ENCODE measurements around the gene ZNF333. TPM values are rescaled to one million over a fixed set of nuclear protein-coding genes. Genes with fewer than 3 reads are reported as not detected.

The ZNF333 gene
- total and polyA plus RNA-seq, 2 of the 4 experiments (the other 2 are of a cell fraction) = 9.8 to 15.1 TPM

DNA sequence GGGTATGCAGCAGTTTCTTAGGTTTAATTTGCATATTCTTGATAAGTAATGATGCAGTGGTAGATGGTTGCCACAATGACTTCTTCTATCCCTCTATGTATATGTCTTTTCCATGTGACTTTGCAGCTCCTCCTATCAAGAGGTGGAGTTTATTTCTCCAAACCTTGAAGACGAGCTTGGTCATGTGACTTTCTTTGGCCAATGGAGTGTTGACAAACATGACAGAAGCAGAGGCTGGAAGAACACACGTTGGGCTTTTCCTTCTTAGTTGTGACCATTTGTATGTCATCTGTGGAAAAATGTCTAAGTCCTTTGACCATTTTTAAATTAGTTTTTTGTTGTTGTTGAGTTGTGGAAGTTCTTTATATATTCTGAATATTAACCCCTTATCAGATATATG, 32.3 kb downstream of the ZNF333 start:
- Histone ChIP-seq H3K4me1 (ENCODE audit: control insufficient read depth, insufficient read depth, low read length) (no peaks in the 10 kb centered on the region), H3K14ac (replicated peaks; ENCODE audit: low read depth, low read length) (no peak overlapping the region), H2AK9ac (replicated peaks; ENCODE audit: low read depth, low read length, poor library complexity) (no peak overlapping the region), H2BK15ac (ENCODE audit: low read depth, low read length) (no peak overlapping the region), H3K9me1 (ENCODE audit: insufficient read depth, low read length) (no peaks in the 10 kb centered on the region), H2AK5ac (ENCODE audit: low read depth, low read length) (no peak overlapping the region), H3K36me3 (ENCODE audit: control insufficient read depth, insufficient read depth, low read length) (peaks cover 29% of the 10 kb centered on the region), H3K9me3 (ENCODE audit: control insufficient read depth, insufficient read depth, low read length) (peaks cover 58% of the 10 kb centered on the region), H3K27me3 (ENCODE audit: control insufficient read depth, insufficient read depth, low read length) (no peaks in the 10 kb centered on the region), H3K23ac (ENCODE audit: low read depth, low read length) (no peak overlapping the region), H3K27ac (ENCODE audit: insufficient read depth, low read length) (no peak overlapping the region), H3K4me3 (ENCODE audit: insufficient read depth, low read depth, low read length) (no peak overlapping the region), H2BK5ac (ENCODE audit: low read depth, low read length, poor library complexity, severe bottlenecking) (no peak overlapping the region), H2BK120ac (ENCODE audit: low read depth, low read length) (no peak overlapping the region), H4K8ac (ENCODE audit: low read depth in 2 of 2, low read length in 2 of 2) (no peak overlapping the region), H2BK20ac (ENCODE audit: low read depth, low read length) (no peak overlapping the region), H3K79me1 (ENCODE audit: low read depth in 1 of 2, low read length in 2 of 2) (no peaks in the 10 kb centered on the region; a peak in 1 of 4 replicates), H2AFZ (replicated peaks; ENCODE audit: low read length, poor library complexity) (no peak overlapping the region), H3K56ac (ENCODE audit: extremely low read depth, insufficient read depth, low read length) (no peak overlapping the region), H3K18ac (ENCODE audit: low read depth, low read length) (no peak overlapping the region), H4K20me1 (ENCODE audit: insufficient read depth, low read length) (no peaks in the 10 kb centered on the region), H4K5ac (ENCODE audit: low read depth, low read length) (no peak overlapping the region), H3K9ac (ENCODE audit: low read depth, low read length) (no peak overlapping the region), H3K4me2 (ENCODE audit: low read depth, low read length) (no peak overlapping the region), H4K91ac (ENCODE audit: insufficient read depth, low read depth, low read length) (no peak overlapping the region), H3K4ac (ENCODE audit: low read depth, low read length) (no peak overlapping the region)
- WGBS, 2 experiments (ENCODE audit: extremely low coverage in 2 of 2, insufficient read length in 1 of 2) = 67% methylated on average over 1 of the region's 2 CpGs; no CpG with 5 or more reads in 1 of the 2 experiments
- ATAC-seq (ENCODE audit: low read depth) = no peak
- POLR2A ChIA-PET (ENCODE audit: unreplicated experiment) = interaction anchor here (0.6 kb wide), 1 partner anchor 25 kb away, joined by 3 read pairs; no protein-coding TSS in a partner anchor
- CTCF ChIA-PET = no interaction called here
- DNase-seq = no peak
- no peak for TF ChIP-seq MXI1 (IDR thresholded peaks at IDR 0.05; ENCODE audit: borderline replicate concordance, low read depth, low read length)
- no peak for TF ChIP-seq SMC3 (IDR thresholded peaks at IDR 0.05; ENCODE audit: low read depth, low read length)
- TF ChIP-seq NFE2L2 (IDR thresholded peaks at IDR 0.05; ENCODE audit: low read depth, low read length) = no peak
- no peak for TF ChIP-seq POLR2A (IDR thresholded peaks at IDR 0.05; ENCODE audit: low read depth, low read length)
- TF ChIP-seq MAFK (IDR thresholded peaks at IDR 0.05; ENCODE audit: low read depth, low read length) = no peak
- no peak for TF ChIP-seq CHD1 (IDR thresholded peaks at IDR 0.05; ENCODE audit: low read depth, low read length)
- no peak for TF ChIP-seq RFX5 (IDR thresholded peaks at IDR 0.05; ENCODE audit: low read depth, low read length)
- TF ChIP-seq, protein P1, sequence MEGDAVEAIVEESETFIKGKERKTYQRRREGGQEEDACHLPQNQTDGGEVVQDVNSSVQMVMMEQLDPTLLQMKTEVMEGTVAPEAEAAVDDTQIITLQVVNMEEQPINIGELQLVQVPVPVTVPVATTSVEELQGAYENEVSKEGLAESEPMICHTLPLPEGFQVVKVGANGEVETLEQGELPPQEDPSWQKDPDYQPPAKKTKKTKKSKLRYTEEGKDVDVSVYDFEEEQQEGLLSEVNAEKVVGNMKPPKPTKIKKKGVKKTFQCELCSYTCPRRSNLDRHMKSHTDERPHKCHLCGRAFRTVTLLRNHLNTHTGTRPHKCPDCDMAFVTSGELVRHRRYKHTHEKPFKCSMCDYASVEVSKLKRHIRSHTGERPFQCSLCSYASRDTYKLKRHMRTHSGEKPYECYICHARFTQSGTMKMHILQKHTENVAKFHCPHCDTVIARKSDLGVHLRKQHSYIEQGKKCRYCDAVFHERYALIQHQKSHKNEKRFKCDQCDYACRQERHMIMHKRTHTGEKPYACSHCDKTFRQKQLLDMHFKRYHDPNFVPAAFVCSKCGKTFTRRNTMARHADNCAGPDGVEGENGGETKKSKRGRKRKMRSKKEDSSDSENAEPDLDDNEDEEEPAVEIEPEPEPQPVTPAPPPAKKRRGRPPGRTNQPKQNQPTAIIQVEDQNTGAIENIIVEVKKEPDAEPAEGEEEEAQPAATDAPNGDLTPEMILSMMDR (conservative IDR thresholded peaks at IDR 0.05; ENCODE audit: low read depth, low read length) = no peak
- no peak for TF ChIP-seq RAD21 (IDR thresholded peaks at IDR 0.05; ENCODE audit: low read length)
- TF ChIP-seq, protein P2, sequence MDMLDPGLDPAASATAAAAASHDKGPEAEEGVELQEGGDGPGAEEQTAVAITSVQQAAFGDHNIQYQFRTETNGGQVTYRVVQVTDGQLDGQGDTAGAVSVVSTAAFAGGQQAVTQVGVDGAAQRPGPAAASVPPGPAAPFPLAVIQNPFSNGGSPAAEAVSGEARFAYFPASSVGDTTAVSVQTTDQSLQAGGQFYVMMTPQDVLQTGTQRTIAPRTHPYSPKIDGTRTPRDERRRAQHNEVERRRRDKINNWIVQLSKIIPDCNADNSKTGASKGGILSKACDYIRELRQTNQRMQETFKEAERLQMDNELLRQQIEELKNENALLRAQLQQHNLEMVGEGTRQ (IDR thresholded peaks at IDR 0.05; ENCODE audit: low read depth, low read length) = no peak
- dilution Hi-C loops (cut with HindIII; ENCODE audit: low sequenced_read_pairs, unreplicated experiment) = no loop called here
- in situ Hi-C loops (cut with MboI; ENCODE audit: low sequenced_read_pairs) = no loop called here
- intact Hi-C loops (cut with micrococcal nuclease) = no loop called here
- no TSS peak for BruUV-seq (replicated peaks)

Data from IMR-90 (cell line).